GM21723 (cell line): ENCODE data around the gene FLNB.

ENCODE experiments used
- ATAC-seq: cut with Tn5 transposase; IDR thresholded peaks from one replicate; pipeline ENCODE4 v1.9.1; 2021; ENCODE audit warnings: mild to moderate bottlenecking, moderate library complexity; ENCODE audit not compliant: unreplicated experiment

The FLNB gene

GRCh38 chr3:58009026-58009748, 965 bp downstream of the FLNB start:
- peak; percentile 35 for ATAC-seq

- ATAC-seq = no peak
Measured at GRCh38 chr3:58009749-58010535, 1.7 kb downstream of the FLNB start.

- no peak for ATAC-seq
Measured at GRCh38 chr3:58010562-58010961, 2.3 kb downstream of the FLNB start.

- ATAC-seq = no peak
Measured at GRCh38 chr3:58011580-58011979, 3.4 kb downstream of the FLNB start.

- no peak for ATAC-seq
Measured at GRCh38 chr3:58012302-58012701, 4.1 kb downstream of the FLNB start.

- no peak for ATAC-seq
Measured at GRCh38 chr3:58013099-58013498, 4.9 kb downstream of the FLNB start.

- no peak for ATAC-seq
Measured at GRCh38 chr3:58013973-58014649, 5.9 kb downstream of the FLNB start.

- no peak for ATAC-seq
Measured at GRCh38 chr3:58015520-58015915, 7.3 kb downstream of the FLNB start.

- no peak for ATAC-seq
Measured at GRCh38 chr3:58016710-58017109, 8.5 kb downstream of the FLNB start.

GRCh38 chr3:58018892-58019742, 10.9 kb downstream of the FLNB start:
- no peak for ATAC-seq

GRCh38 chr3:58020783-58021071, 12.5 kb downstream of the FLNB start:
- no peak for ATAC-seq

- ATAC-seq = no peak
Measured at GRCh38 chr3:58021072-58021959, 13.1 kb downstream of the FLNB start.

GRCh38 chr3:58021962-58022361, 13.7 kb downstream of the FLNB start:
- no peak for ATAC-seq

- no peak for ATAC-seq
Measured at GRCh38 chr3:58022490-58022889, 14.3 kb downstream of the FLNB start.

- no peak for ATAC-seq
Measured at GRCh38 chr3:58023531-58023930, 15.3 kb downstream of the FLNB start.

GRCh38 chr3:58025406-58025805, 17.2 kb downstream of the FLNB start:
- ATAC-seq = no peak

- ATAC-seq = no peak
Measured at GRCh38 chr3:58025837-58026569, 17.8 kb downstream of the FLNB start.

GRCh38 chr3:58026598-58026997, 18.4 kb downstream of the FLNB start:
- no peak for ATAC-seq

- ATAC-seq = no peak
Measured at GRCh38 chr3:58027704-58028317, 19.6 kb downstream of the FLNB start.
